Spleen (tissue), 7 donors: ENCODE data around the gene POLR2I.
A peak's percentile ranks its signal among the peaks of the same experiment; 100 is the strongest.

Experiments
- CTCF ChIP-seq, 11 experiments: fragments of 200-600 bp in 7 of 11; fragments of 450-650 bp in 4 of 11; sonication (generic) in 4 of 11; IDR thresholded peaks in 8 of 11; conservative IDR thresholded peaks in 3 of 11; 1 replicate in 7 of 11; 2 replicates in 4 of 11; pipeline versions ENCODE4 v1.4.0 to v1.8.0; 2016 to 2021; ENCODE audit warnings: antibody characterized with exemption in 11 of 11, inconsistent platforms in 4 of 11, mild to moderate bottlenecking in 1 of 11
- POLR2A ChIP-seq, 3 donors: fragments of 450-650 bp; IDR thresholded peaks; one replicate each; pipeline ENCODE4 v1.5.1; 2017; ENCODE audit warnings: antibody characterized with exemption in 3 of 3, mild to moderate bottlenecking in 1 of 3
- donor health status: DM: no; HTN: no; CAD: no; lungs with moderate emphysema.
- donor health status: DM: no; HTN: no; CAD: no.
- donor health status: DM: no; HTN: no; CAD: no.

- TF ChIP-seq CTCF (IDR thresholded peaks at IDR 0.05 in 8 of 11, conservative IDR thresholded peaks at IDR 0.05 in 3 of 11) (peak in 2 of 11 experiments; percentile 23 to 33), POLR2A (IDR thresholded peaks at IDR 0.05) (peak in 1 of 3 donors; percentile 47)
Measured at GRCh38 chr19:36114721-36115452, at the start of gene POLR2I.
